Frontal cortex (tissue), 4 donors: Measurements from ENCODE around the gene ALDH5A1. TPM values are rescaled to one million over a fixed set of nuclear protein-coding genes. Genes with fewer than 3 reads are reported as not detected.
A peak's percentile ranks its signal among the peaks of the same experiment; 100 is the strongest.

Source experiments
- DNase-seq, 2 donors: peaks; one replicate each; pipeline ENCODE4 v3.0.0; 2012; ENCODE audit warnings: low spot score in 2 of 2
- FAIRE-seq: peaks from 2 replicates; lab custom pipeline; 2012; peaks lifted over from hg19 to GRCh38; lab: Jason Lieb, UNC
- total RNA-seq: library from RNA; depleted of rRNA; stranded (reverse); fragments of >200 nt; gene quantifications from one replicate; pipeline ENCODE4 v1.2.3, GENCODE V29; 2014
- donor health status: control.
- donor health status: control.
- donor health status: control.

The ALDH5A1 gene
- total RNA-seq, 1 donor from 2014 or later = 16.7 TPM

DNA sequence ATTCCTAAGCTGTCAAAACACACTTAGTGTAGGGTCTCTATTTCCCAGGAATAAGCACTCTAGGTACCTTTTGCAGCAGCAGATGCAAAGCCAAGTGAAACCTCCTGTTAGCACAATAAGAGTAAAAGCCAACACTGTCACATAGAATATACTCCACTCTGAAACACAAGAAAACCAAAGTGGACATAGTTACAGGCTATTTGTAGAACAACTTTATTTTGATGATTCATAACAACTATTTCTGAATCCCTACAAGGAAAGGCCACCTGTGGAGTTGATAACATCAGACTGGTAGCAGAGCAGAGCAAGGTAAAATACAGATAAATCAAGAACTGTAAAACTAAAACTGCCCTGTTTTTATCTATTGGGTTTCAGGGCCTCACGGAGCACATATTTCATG, 59.7 kb downstream of the ALDH5A1 start:
- FAIRE-seq (no peak), DNase-seq (no peak)

DNA sequence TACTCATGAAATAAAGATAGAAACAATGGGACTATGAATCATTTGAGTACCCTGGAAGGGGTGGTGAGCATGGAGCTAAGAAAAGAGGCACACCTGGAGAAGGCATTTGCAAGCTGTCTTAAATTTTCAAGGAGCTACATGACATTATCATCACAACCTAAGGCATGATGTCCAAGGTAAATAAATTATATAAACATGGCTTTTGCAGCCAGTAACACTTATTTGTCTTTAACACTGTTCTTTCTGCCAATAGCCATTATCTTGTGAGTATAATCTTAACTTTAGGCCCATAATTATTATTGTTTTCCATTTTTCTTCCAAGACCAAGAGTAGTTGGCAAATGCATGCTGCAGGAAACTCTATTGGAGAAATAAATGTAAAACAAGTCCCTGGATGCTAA, 63.7 kb downstream of the ALDH5A1 start:
- FAIRE-seq = no peak
- DNase-seq = no peak

DNA sequence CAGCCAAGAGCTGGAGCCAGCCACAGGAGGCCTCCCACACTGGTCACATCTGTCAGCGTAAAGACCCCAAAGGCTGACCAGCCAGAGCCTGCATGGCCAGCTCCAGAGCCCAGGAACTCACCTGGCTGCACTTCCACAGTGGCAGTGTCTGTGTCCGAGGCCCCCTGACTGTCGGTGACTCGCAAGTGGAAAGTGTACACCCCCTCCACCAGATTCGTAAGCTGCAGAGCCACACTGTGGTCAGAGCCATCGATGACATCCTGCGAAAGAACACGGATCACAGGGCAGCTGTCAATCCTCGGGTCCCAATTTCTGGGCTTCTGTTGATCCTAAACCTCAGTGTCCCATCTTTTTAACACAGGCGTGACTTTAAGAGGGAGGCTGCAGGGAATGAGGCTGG, 69.3 kb downstream of the ALDH5A1 start:
- FAIRE-seq (no peak), DNase-seq (no peak)

DNA sequence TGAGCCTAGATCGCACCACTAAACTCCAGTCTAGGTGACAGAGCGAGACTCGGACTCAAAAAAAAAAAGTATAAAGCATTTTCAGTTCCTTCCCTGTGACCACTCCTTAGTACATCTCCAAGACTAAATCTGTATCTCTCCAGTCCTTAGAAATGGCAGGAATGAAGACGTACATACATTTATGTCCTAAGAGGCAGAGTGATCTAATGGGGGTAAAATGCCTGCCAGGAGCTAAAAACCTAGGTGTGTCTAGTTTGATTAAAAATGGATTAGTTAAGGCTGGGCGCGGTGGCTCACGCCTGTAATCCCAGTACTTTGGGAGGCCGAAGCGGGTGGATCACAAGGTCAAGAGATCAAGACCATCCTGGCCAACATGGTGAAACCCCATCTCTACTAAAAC, 70.4 kb downstream of the ALDH5A1 start:
- FAIRE-seq = no peak

DNA sequence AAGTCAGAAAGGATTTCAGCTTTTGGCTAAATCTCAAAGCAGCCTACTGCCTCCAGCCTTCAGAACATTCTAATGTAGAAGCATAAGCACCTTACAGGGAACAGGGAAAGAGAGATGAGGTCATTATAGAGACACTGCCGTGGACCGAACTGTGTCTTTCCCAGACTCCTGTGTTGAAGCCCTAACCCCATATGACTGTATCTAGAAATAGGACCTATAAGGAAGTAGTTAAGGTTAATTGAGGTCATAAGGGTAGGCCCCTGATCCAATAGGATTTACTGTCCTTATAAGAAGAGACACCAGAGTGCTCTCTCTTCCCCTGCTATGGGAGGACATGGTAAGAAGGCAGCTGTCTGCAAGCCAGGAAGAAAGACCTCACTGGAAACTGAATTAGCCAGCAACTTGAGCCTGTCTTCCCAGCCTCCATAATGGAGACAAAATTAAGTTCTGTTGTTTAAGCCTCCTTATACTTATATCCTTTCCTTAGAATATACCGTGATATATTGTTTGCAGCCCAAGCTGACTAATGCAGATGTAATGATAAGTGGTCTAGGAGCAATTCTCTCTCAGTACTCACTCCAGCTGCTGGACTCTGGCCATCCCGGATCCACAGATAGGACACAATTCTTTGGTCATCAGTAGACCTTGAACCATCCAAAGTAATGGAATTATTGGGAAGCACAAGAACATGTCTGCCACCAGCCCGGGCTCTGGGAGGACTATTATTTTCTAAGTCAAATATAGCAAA, 71.4 kb downstream of the ALDH5A1 start:
- FAIRE-seq = no peak
- no peak for DNase-seq

More for the DNA sequence above, 70.4 kb downstream of the ALDH5A1 start:
- no peak for DNase-seq

DNA sequence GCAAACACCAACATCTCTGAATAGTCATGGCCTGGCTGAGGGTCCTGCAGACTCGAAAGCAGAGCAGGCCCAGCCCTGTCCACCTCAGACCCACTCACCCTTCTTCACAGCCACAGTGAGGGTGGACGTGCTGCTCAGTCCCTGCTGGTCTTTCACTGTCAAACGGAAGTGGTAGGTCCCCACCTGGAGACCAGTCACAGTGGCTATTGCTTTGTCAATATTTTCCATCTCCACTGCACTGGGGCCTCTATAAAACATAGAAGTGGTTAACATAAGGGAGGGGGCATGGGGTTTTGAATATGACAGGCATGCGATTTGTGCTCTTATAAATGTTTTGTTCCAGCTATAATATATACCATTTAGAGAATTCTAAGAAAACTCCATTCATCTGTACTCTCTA, 73.9 kb downstream of the ALDH5A1 start:
- FAIRE-seq (no peak), DNase-seq (no peak)

DNA sequence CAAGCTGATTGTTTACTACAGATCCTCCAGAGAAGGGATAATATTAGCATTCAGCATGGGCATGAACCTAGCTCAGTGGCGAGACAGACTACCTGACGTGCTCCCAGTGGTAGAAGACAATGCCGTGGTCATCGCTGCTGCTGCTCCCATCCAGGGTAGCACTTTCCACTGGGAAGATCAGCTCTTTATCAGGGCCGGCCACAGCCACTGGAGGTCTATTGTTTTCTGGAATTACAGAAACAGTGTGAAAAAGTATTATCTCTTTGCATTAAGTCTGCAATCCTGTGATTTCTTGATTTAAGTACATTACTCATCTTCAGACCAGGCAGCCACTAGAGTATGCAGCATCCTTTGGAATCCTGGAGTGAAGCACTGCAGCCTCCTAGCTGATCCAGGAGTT, 75.0 kb downstream of the ALDH5A1 start:
- no peak for DNase-seq
- no peak for FAIRE-seq

DNA sequence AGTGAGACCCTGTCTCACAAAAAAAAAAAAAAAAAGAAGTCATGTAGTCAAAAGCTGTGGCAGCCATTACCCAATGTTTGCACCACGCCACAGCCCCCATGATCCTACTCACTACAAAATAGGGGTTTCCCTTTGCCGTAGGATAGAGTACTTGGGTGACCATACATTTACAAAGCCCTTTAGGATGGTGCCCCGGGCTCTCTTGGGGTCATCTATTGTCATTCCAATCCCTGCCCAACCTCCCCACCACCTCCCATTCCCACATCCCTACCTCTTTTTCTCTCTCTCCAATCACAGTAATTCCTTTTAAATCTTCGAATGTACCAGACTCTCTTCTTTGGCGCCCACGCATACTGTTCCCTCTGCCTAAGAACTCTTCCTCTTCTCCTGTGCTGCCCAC, 76.6 kb downstream of the ALDH5A1 start:
- DNase-seq (no peak), FAIRE-seq (no peak)

DNA sequence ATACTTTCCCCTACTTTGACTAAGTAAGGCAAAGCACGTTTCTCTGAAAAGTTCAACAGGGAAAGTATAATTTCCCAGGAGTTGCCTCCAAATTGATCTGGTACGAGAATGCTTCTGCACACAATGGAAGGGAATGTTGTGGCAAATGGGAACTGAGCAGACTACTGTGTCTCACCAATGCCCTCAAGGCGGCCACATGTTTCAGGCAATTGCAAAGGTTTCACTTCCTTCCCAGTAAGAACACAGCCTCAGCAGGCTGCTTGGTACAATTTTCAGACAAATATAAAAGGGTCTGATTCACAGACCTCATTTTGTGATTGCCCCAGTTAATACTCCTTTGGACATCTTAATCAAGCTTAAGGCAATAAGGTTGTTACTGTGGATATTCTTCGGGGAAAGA, 80.0 kb downstream of the ALDH5A1 start:
- FAIRE-seq = no peak
- DNase-seq = no peak

DNA sequence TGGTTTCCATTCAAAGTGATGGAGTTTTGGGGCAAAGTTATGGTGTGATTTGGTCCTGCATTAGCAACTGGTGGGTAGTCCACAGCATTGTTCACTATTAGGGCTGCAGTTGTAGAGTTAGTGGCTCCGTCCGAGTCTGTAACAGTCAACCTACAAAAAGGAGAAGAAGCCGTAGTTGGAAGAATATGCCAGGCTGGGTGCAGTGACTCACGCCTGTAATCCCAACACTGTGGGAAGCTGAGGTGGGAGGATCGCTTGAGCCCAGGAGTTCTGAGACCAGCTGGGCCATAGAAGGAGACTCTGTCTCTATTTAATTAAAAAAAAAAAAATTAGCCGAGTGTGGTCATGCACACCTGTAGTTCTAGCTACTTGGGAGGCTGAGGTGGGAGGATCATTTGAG, 81.7 kb downstream of the ALDH5A1 start:
- DNase-seq (no peak), FAIRE-seq (no peak)

DNA sequence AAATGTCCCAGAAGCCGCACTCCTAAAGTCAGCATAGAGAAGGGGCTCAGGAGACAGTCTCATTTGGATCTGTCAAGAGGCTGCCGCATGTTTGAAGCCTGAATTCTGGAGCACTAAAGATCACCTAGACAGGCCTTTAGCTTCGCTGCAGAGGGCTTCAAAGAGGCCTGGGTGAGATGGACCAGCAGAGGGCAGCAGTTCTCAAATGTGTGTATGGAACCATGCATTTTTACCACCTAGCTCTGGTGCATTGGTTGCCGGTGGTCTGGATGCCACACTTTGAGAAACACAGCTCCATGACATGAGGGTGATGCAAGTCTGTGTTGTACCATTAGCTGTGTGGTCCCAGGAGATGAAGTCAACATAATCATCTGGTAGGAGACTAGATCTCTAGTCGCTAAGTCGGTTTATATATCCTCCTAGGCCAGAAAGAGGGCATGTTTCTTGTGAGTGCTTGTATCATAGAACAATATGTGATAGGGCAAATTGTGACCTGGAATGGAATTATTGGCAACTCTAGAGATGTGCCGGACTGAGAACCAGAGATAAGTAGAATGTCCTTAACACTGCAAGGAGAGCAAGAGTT, 86.4 kb downstream of the ALDH5A1 start:
- DNase-seq (peak in 1 of 2 donors; percentile 25), FAIRE-seq (no peak)

DNA sequence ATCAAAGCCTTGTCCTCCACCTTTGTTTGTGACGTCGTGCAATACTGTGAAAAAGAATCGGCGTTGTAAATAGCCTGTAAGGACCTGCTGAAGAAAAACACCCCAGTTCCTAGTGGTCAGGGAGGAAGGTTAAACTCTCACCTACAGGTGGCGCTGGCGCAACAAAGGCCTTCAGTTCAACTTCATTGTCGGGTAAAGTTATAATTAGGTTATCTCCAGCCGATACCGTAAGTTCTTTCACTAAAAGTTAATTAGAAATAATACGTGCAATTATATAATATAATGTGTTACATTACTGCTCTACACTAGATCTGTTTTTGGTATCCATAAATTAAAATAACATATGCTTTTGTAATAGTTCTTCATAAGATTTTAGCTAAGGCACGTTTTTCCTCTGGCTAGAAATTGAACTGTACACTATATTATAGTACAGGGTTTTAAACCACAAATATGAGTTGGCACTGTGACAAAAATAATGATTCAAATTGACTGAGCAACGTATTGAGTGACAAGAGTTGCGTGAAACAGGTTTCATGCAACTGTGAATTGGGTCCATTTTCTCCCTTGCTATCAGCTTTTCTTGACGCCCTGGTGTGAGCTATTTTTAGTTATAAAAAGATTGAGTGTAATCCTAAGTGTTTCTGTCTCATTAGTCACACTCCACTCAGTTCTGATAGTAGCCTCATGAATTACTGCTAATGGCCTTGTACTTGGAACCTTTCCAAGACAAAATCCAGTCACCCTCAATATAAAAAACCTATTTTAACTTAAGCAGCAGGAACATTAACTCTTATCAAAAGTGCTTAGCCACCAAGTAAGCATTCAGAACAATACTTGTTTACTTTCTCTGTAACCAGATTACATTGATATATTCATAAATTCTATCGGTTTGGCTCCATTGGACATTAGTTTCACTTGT, 89.0 kb downstream of the ALDH5A1 start:
- DNase-seq (peak; percentile 6 to 22), FAIRE-seq (peak; percentile 75)

DNA sequence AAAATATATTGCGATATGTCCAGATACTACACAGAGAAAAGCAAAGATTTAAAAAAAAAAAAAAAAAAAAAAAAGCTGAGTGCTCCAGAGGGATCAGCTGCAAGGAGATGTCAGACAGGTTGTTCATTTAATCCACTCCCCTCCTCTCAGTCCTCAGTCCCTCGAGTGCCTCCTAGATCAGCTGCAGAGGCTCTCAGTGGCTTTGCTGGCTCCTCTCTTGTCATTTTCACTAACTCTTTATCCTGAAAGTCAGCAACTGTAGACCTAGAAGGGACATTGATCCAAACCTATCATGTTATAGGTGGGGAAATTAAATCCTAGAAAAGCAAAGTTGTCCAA, 89.6 kb downstream of the ALDH5A1 start:
- no peak for FAIRE-seq
- no peak for DNase-seq

Other genes starting within 250 kb of the ALDH5A1 start
- 2.4 TPM for gene DCDC2, start 136.9 kb upstream of the ALDH5A1 start, total RNA-seq
- gene MRS2, start 92.0 kb upstream of the ALDH5A1 start, total RNA-seq = 21.6 TPM
- gene GPLD1, start 5.4 kb upstream of the ALDH5A1 start, total RNA-seq = 10.6 TPM
- 26.1 TPM for gene KIAA0319, start 151.2 kb downstream of the ALDH5A1 start, total RNA-seq
- 27.3 TPM for gene TDP2, start 171.9 kb downstream of the ALDH5A1 start, total RNA-seq
- 4.5 TPM for gene ACOT13, start 172.1 kb downstream of the ALDH5A1 start, total RNA-seq
- gene C6orf62, start 224.2 kb downstream of the ALDH5A1 start, total RNA-seq = 79.5 TPM